GM12891 (cell line): ENCODE measurements around the gene ZKSCAN5.

Experiments used
- PAX5 ChIP-seq: IDR thresholded peaks from 2 replicates; pipeline ENCODE4 v1.6.1; 2011; ENCODE audit warnings: low read length, moderate library complexity, mild to moderate bottlenecking; ENCODE audit not compliant: insufficient read depth, severe bottlenecking
- POLR2A ChIP-seq: IDR thresholded peaks from 2 replicates; pipeline ENCODE4 v1.6.1; 2011; ENCODE audit warnings: low read depth, low read length, control low read depth
- POLR2AphosphoS5 ChIP-seq: IDR thresholded peaks from 2 replicates; pipeline ENCODE4 v1.6.1; 2011; ENCODE audit warnings: low read depth, low read length, control low read depth
- POU2F2 ChIP-seq: IDR thresholded peaks from 2 replicates; pipeline ENCODE4 v1.6.1; 2011; ENCODE audit warnings: low read depth, mild to moderate bottlenecking, control low read depth, low read length, moderate library complexity
- SPI1 ChIP-seq: IDR thresholded peaks from 2 replicates; pipeline ENCODE4 v1.6.1; 2011; ENCODE audit warnings: low read depth, low read length, control low read depth
- TAF1 ChIP-seq: IDR thresholded peaks from 2 replicates; pipeline ENCODE4 v1.6.1; 2011; ENCODE audit warnings: low read depth, low read length, control low read depth

- TF ChIP-seq TAF1 = no peak
- no peak for TF ChIP-seq POLR2A
- no peak for TF ChIP-seq POLR2AphosphoS5
- TF ChIP-seq SPI1 = no peak
- TF ChIP-seq POU2F2 = no peak
- TF ChIP-seq PAX5 = no peak
Measured at GRCh38 chr7:99579281-99579955, 75.0 kb downstream of the ZKSCAN5 start.
